GM12878 (cell line): ENCODE results near the gene MCM5.

ENCODE experiments used
- CEBPB ChIP-seq, 2 experiments: fragments of 150-350 bp in 1 of 2; IDR thresholded peaks; 2 replicates each; pipeline ENCODE4 v1.6.1; 2012 to 2014; ENCODE audit warnings: low read depth in 2 of 2, low read length in 2 of 2, borderline replicate concordance in 1 of 2, inconsistent platforms in 1 of 2
- EP300 ChIP-seq, 2 experiments: fragments of 150-350 bp in 1 of 2; IDR thresholded peaks; 2 replicates each; pipeline ENCODE4 v1.6.1; 2011 to 2012; ENCODE audit warnings: low read depth in 2 of 2, low read length in 2 of 2, borderline replicate concordance in 1 of 2, improper control_type of control experiment in 1 of 2, inconsistent platforms in 1 of 2; ENCODE audit not compliant: control insufficient read depth in 1 of 2
- FOXM1 ChIP-seq: IDR thresholded peaks from 2 replicates; pipeline ENCODE4 v1.6.1; 2012; ENCODE audit warnings: low read depth, mild to moderate bottlenecking, inconsistent platforms, low read length, moderate library complexity
- GATAD2B ChIP-seq: fragments of 450-650 bp; conservative IDR thresholded peaks from 2 replicates; pipeline ENCODE4 v1.6.1; 2017; ENCODE audit warnings: low read depth, mild to moderate bottlenecking, moderate library complexity
- NFXL1 ChIP-seq: fragments of 450-650 bp; IDR thresholded peaks from 2 replicates; pipeline ENCODE4 v1.6.1; 2017; ENCODE audit warnings: antibody characterized with exemption, mild to moderate bottlenecking, borderline replicate concordance
- SMC3 ChIP-seq: IDR thresholded peaks from 2 replicates; pipeline ENCODE4 v1.6.1; 2011; ENCODE audit warnings: low read length, improper control_type of control experiment, borderline replicate concordance
- SREBF2 ChIP-seq: IDR thresholded peaks from 2 replicates; pipeline ENCODE4 v1.6.1; 2012; ENCODE audit warnings: mild to moderate bottlenecking, low read length
- ZBED1 ChIP-seq: IDR thresholded peaks from 2 replicates; pipeline ENCODE4 v1.6.1; 2016; ENCODE audit warnings: borderline replicate concordance
- TF ChIP-seq, protein P1 (sequence below): IDR thresholded peaks from 2 replicates; pipeline ENCODE4 v1.6.1; 2012; ENCODE audit warnings: mild to moderate bottlenecking, low read depth, low read length
- TF ChIP-seq, protein P2 (sequence below), 3 experiments: IDR thresholded peaks in 2 of 3; conservative IDR thresholded peaks in 1 of 3; 2 replicates each; pipeline ENCODE4 v1.5.1; 2011; ENCODE audit warnings: low read depth in 3 of 3, low read length in 3 of 3, mild to moderate bottlenecking in 3 of 3, control low read depth in 2 of 3, moderate library complexity in 2 of 3, inconsistent platforms in 1 of 3, mixed read lengths in 1 of 3; ENCODE audit not compliant: control insufficient read depth in 2 of 3, insufficient read depth in 1 of 3; ENCODE audit errors: extremely low read depth in 1 of 3

DNA sequence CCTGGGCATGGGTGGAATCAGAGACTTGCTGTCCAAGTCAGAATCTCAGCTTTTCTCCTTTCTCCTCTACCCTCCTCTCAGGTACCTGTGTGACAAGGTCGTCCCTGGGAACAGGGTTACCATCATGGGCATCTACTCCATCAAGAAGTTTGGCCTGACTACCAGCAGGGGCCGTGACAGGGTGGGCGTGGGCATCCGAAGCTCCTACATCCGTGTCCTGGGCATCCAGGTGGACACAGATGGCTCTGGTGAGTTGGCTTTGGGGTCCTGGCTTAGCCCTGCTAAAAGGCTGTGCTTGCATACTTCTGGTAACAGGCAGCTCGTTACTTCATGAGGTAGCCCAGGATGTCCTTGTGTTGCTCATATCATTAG, 10.7 kb downstream of the MCM5 start:
- TF ChIP-seq CEBPB (IDR thresholded peaks at IDR 0.05; ENCODE audit: borderline replicate concordance in 1 of 2, low read depth in 2 of 2, low read length in 2 of 2) (no peak), GATAD2B (no peak), ZBED1 (no peak), NFXL1 (no peak), EP300 (IDR thresholded peaks at IDR 0.05; ENCODE audit: borderline replicate concordance in 1 of 2, control insufficient read depth in 1 of 2, low read depth in 2 of 2, low read length in 2 of 2) (no peak), SREBF2 (no peak), SMC3 (no peak), FOXM1 (no peak)
- TF ChIP-seq, protein P1, sequence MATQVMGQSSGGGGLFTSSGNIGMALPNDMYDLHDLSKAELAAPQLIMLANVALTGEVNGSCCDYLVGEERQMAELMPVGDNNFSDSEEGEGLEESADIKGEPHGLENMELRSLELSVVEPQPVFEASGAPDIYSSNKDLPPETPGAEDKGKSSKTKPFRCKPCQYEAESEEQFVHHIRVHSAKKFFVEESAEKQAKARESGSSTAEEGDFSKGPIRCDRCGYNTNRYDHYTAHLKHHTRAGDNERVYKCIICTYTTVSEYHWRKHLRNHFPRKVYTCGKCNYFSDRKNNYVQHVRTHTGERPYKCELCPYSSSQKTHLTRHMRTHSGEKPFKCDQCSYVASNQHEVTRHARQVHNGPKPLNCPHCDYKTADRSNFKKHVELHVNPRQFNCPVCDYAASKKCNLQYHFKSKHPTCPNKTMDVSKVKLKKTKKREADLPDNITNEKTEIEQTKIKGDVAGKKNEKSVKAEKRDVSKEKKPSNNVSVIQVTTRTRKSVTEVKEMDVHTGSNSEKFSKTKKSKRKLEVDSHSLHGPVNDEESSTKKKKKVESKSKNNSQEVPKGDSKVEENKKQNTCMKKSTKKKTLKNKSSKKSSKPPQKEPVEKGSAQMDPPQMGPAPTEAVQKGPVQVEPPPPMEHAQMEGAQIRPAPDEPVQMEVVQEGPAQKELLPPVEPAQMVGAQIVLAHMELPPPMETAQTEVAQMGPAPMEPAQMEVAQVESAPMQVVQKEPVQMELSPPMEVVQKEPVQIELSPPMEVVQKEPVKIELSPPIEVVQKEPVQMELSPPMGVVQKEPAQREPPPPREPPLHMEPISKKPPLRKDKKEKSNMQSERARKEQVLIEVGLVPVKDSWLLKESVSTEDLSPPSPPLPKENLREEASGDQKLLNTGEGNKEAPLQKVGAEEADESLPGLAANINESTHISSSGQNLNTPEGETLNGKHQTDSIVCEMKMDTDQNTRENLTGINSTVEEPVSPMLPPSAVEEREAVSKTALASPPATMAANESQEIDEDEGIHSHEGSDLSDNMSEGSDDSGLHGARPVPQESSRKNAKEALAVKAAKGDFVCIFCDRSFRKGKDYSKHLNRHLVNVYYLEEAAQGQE, result no peak
- TF ChIP-seq, protein P2, sequence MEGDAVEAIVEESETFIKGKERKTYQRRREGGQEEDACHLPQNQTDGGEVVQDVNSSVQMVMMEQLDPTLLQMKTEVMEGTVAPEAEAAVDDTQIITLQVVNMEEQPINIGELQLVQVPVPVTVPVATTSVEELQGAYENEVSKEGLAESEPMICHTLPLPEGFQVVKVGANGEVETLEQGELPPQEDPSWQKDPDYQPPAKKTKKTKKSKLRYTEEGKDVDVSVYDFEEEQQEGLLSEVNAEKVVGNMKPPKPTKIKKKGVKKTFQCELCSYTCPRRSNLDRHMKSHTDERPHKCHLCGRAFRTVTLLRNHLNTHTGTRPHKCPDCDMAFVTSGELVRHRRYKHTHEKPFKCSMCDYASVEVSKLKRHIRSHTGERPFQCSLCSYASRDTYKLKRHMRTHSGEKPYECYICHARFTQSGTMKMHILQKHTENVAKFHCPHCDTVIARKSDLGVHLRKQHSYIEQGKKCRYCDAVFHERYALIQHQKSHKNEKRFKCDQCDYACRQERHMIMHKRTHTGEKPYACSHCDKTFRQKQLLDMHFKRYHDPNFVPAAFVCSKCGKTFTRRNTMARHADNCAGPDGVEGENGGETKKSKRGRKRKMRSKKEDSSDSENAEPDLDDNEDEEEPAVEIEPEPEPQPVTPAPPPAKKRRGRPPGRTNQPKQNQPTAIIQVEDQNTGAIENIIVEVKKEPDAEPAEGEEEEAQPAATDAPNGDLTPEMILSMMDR (IDR thresholded peaks at IDR 0.05 in 2 of 3, conservative IDR thresholded peaks at IDR 0.05 in 1 of 3; ENCODE audit: control insufficient read depth in 2 of 3, extremely low read depth in 1 of 3, insufficient read depth in 1 of 3, low read depth in 3 of 3, low read length in 3 of 3), result 0 out of 6 replicates have a peak, but pooled peaks of 1 of the 3 experiments have one; percentile 18
